Activated T-helper 9 cell treated with anti-CD3 and anti-CD28 coated beads, Interleukin-2, amount 50 U/mL, for 16 hours (primary cell): ENCODE measurements around the gene C4A.
"Not testable (repeated sequence)": the region's sequence is repeated elsewhere in the genome, so short reads cannot be mapped to it uniquely, and the experiment has no call there.

Experiments used
- DNase-seq: peaks from one replicate; pipeline ENCODE4 v3.0.0-alpha.2; 2020; ENCODE audit warnings: low read depth

The C4A gene

GRCh38 chr6:32035283-32036013, 53.6 kb downstream of the C4A start:
- not testable (repeated sequence) for DNase-seq

GRCh38 chr6:32037136-32037535, 55.3 kb downstream of the C4A start:
- not testable (repeated sequence) for DNase-seq

- not testable (repeated sequence) for DNase-seq
Observed at GRCh38 chr6:32037598-32038524, 56.0 kb downstream of the C4A start, which contains the start of gene CYP21A2. Gene CYP21A2 (plus strand): TSS chr6:32038415. CDS start chr6:32038423, 8 bp downstream.

- not testable (repeated sequence) for DNase-seq
Observed at GRCh38 chr6:32038878-32039277, 57.0 kb downstream of the C4A start.

GRCh38 chr6:32039321-32040274, 57.7 kb downstream of the C4A start:
- not testable (repeated sequence) for DNase-seq

- DNase-seq = not testable (repeated sequence)
Observed at GRCh38 chr6:32040299-32041049, 58.6 kb downstream of the C4A start.

GRCh38 chr6:32041050-32041321, 59.1 kb downstream of the C4A start:
- DNase-seq = not testable (repeated sequence)

- not testable (repeated sequence) for DNase-seq
Observed at GRCh38 chr6:32041385-32041784, 59.5 kb downstream of the C4A start.

- not testable (repeated sequence) for DNase-seq
Observed at GRCh38 chr6:32042276-32042675, 60.4 kb downstream of the C4A start.

- not testable (repeated sequence) for DNase-seq
Observed at GRCh38 chr6:32043589-32044380, 61.9 kb downstream of the C4A start.

- DNase-seq = not testable (repeated sequence)
Observed at GRCh38 chr6:32044916-32045315, 63.1 kb downstream of the C4A start.

GRCh38 chr6:32045811-32046449, 64.1 kb downstream of the C4A start:
- no peak for DNase-seq

GRCh38 chr6:32046450-32047083, 64.7 kb downstream of the C4A start:
- no peak for DNase-seq

- no peak for DNase-seq
Observed at GRCh38 chr6:32047084-32047478, 65.2 kb downstream of the C4A start.

- no peak for DNase-seq
Observed at GRCh38 chr6:32047539-32047854, 65.6 kb downstream of the C4A start.

- peak; percentile 46 for DNase-seq
Observed at GRCh38 chr6:32047855-32048766, 66.3 kb downstream of the C4A start.

GRCh38 chr6:32049149-32049548, 67.3 kb downstream of the C4A start:
- DNase-seq = not testable (repeated sequence)

- not testable (repeated sequence) for DNase-seq
Observed at GRCh38 chr6:32049736-32050135, 67.9 kb downstream of the C4A start.
